Fibroblast of lung (primary cell): ENCODE measurements around the gene NEU2. TPM values are rescaled to one million over a fixed set of nuclear protein-coding genes. Genes with fewer than 3 reads are reported as not detected.

Source experiments
- DNase-seq, 2 donors: peaks; one replicate each; pipeline versions ENCODE4 v3.0.0 to v3.0.0-alpha.2; 2010; ENCODE audit warnings: low read depth in 2 of 2
- H2AFZ ChIP-seq: 2 replicates; pipeline ENCODE4 v1.5.1; 2012; ENCODE audit warnings: low read length, control low read depth, inconsistent platforms
- H3K27ac ChIP-seq: 2 replicates; pipeline ENCODE4 v1.5.1; 2011; ENCODE audit warnings: low read length, control low read depth; ENCODE audit not compliant: insufficient read depth
- H3K27me3 ChIP-seq: 2 replicates; pipeline ENCODE4 v1.5.1; 2011; ENCODE audit warnings: mild to moderate bottlenecking, low read length; ENCODE audit not compliant: control insufficient read depth, insufficient read depth
- H3K36me3 ChIP-seq: 2 replicates; pipeline ENCODE4 v1.5.1; 2011; ENCODE audit warnings: low read length; ENCODE audit not compliant: control insufficient read depth, insufficient read depth
- H3K4me1 ChIP-seq: 2 replicates; pipeline ENCODE4 v1.5.1; 2011; ENCODE audit warnings: low read length; ENCODE audit not compliant: control insufficient read depth, insufficient read depth; ENCODE audit errors: extremely low read depth
- H3K4me2 ChIP-seq: 2 replicates; pipeline ENCODE4 v1.5.1; 2011; ENCODE audit warnings: low read length, control low read depth; ENCODE audit not compliant: insufficient read depth; ENCODE audit errors: extremely low read depth
- H3K4me3 ChIP-seq, 4 experiments: fragments of 200-600 bp in 1 of 4; sonication (generic) in 1 of 4; replicated peaks in 1 of 4; 2 replicates each; pipeline ENCODE4 v1.5.1; 2011 to 2016; ENCODE audit warnings: low read length in 4 of 4, low read depth in 3 of 4, mild to moderate bottlenecking in 3 of 4, control low read depth in 2 of 4, inconsistent platforms in 1 of 4, mixed read lengths in 1 of 4; ENCODE audit not compliant: insufficient read depth in 1 of 4; ENCODE audit errors: control extremely low read depth in 1 of 4
- H3K79me2 ChIP-seq: 2 replicates; pipeline ENCODE4 v1.5.1; 2012; ENCODE audit warnings: mild to moderate bottlenecking, low read length, inconsistent platforms; ENCODE audit not compliant: control insufficient read depth, insufficient read depth
- H3K9ac ChIP-seq: 2 replicates; pipeline ENCODE4 v1.5.1; 2011; ENCODE audit warnings: mild to moderate bottlenecking, low read length, control low read depth; ENCODE audit not compliant: insufficient read depth
- H3K9me3 ChIP-seq: 2 replicates; pipeline ENCODE4 v1.5.1; 2012; ENCODE audit warnings: low read depth, low read length; ENCODE audit not compliant: control insufficient read depth, insufficient read depth
- H4K20me1 ChIP-seq: 2 replicates; pipeline ENCODE4 v1.5.1; 2011; ENCODE audit warnings: low read length; ENCODE audit not compliant: control insufficient read depth, insufficient read depth; ENCODE audit errors: extremely low read depth
- EZH2 ChIP-seq: IDR thresholded peaks from 2 replicates; pipeline ENCODE4 v1.5.1; 2012; ENCODE audit warnings: low read length, control low read depth, mild to moderate bottlenecking; ENCODE audit errors: missing control alignments
- polyA plus RNA-seq, 2 donors: library from polyadenylated mRNA; depleted of rRNA in 1 of 2; stranded (reverse) in 1 of 2; unstranded in 1 of 2; fragments of >200 nt; gene quantifications; 2 replicates each; pipeline ENCODE4 v1.2.1, GENCODE V29; 2011 to 2012; ENCODE audit warnings: missing spikeins in 1 of 2
- total RNA-seq: library from RNA; depleted of rRNA; stranded (reverse); fragments of >200 nt; gene quantifications from 2 replicates; pipeline ENCODE4 v1.2.1, GENCODE V29; 2014
- TF ChIP-seq, protein P1 (sequence below), 2 donors: IDR thresholded peaks in 1 of 2; conservative IDR thresholded peaks in 1 of 2; 1 replicate in 1 of 2; 2 replicates in 1 of 2; pipeline ENCODE4 v1.5.1; 2011 to 2012; ENCODE audit warnings: low read length in 2 of 2, control low read depth in 1 of 2, inconsistent platforms in 1 of 2, low read depth in 1 of 2, mild to moderate bottlenecking in 1 of 2

NEU2 gene
- total and polyA plus RNA-seq, 2 donors (not counting 1 experiment from before 2014, with no cell fraction given): not detected

DNA sequence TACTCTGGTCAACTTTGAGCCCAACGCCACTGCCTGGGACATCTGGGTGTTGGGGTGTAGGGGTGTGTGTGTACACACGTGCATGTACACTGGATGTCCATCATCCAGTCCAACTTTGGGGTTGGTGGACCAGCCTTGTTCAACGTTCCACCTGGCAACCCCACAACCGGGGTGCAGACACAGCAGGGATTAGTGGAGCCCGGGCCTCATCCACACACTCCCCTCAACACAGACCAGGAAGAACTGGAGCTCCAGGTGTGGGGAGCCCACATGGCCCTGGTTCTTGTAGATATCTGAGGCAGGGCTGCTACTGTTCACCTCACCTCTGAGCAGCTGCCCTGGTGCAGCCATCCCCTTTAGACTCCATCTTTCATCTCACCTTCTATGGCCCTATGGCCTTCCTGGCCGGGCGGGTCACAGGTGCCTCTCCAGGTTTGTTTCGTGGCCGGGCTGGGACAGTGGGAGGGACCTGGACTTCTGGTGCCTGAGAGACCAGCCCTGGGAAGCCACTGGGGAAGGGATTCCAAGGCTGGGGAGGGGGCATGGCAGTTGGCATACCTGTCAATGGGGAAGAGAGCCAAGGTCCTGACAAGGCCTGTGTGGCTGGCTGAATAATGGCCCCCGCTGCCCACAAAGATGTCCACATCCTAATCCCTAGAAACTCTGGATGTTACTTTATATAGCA is 7.5 kb downstream of the NEU2 start:
- Histone ChIP-seq H3K27me3 (peaks cover 2% of the 10 kb centered on the region), H3K4me1 (no peaks in the 10 kb centered on the region), H3K4me3 (no peak overlapping the region), H3K36me3 (no peaks in the 10 kb centered on the region), H4K20me1 (no peaks in the 10 kb centered on the region), H3K27ac (no peak overlapping the region), H3K4me2 (no peak overlapping the region), H3K9me3 (peaks cover 6% of the 10 kb centered on the region), H2AFZ (no peak overlapping the region), H3K9ac (no peak overlapping the region), H3K79me2 (no peaks in the 10 kb centered on the region)
- TF ChIP-seq, protein P1, sequence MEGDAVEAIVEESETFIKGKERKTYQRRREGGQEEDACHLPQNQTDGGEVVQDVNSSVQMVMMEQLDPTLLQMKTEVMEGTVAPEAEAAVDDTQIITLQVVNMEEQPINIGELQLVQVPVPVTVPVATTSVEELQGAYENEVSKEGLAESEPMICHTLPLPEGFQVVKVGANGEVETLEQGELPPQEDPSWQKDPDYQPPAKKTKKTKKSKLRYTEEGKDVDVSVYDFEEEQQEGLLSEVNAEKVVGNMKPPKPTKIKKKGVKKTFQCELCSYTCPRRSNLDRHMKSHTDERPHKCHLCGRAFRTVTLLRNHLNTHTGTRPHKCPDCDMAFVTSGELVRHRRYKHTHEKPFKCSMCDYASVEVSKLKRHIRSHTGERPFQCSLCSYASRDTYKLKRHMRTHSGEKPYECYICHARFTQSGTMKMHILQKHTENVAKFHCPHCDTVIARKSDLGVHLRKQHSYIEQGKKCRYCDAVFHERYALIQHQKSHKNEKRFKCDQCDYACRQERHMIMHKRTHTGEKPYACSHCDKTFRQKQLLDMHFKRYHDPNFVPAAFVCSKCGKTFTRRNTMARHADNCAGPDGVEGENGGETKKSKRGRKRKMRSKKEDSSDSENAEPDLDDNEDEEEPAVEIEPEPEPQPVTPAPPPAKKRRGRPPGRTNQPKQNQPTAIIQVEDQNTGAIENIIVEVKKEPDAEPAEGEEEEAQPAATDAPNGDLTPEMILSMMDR (conservative IDR thresholded peaks at IDR 0.05 in 1 of 2, IDR thresholded peaks at IDR 0.05 in 1 of 2; ENCODE audit: low read depth in 1 of 2, low read length in 2 of 2): no peak
- no peak for TF ChIP-seq EZH2
- DNase-seq: no peak

DNA sequence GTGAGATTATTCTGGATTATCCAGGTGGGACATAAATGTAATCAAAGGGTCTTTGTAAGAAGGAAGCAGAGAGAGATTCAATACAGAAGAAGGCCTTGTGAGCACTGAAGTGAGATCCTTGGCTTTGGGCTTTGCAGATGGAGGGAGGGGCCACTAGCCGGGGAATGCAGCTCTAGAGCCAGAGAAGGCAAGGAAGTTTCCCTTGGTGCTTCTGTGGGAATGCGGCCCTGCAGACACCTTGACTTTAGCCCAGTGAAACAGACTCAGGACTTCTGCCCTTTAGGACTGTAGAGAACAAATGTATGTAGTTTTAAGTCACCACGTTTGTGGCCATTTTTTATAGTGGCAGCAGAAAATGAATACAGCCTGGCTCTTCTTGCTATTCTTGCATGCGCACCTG is 8.1 kb downstream of the NEU2 start:
- Histone ChIP-seq H3K9ac (no peak overlapping the region), H3K9me3 (peaks cover 3% of the 10 kb centered on the region), H3K4me1 (no peaks in the 10 kb centered on the region), H3K27ac (no peak overlapping the region), H3K4me3 (no peak overlapping the region), H3K27me3 (peaks cover 2% of the 10 kb centered on the region), H4K20me1 (no peaks in the 10 kb centered on the region), H3K79me2 (no peaks in the 10 kb centered on the region), H3K36me3 (no peaks in the 10 kb centered on the region), H2AFZ (no peak overlapping the region), H3K4me2 (no peak overlapping the region)
- DNase-seq: no peak
- no peak for TF ChIP-seq EZH2
- TF ChIP-seq, protein P1 (conservative IDR thresholded peaks at IDR 0.05 in 1 of 2, IDR thresholded peaks at IDR 0.05 in 1 of 2; ENCODE audit: low read depth in 1 of 2, low read length in 2 of 2): no peak

DNA sequence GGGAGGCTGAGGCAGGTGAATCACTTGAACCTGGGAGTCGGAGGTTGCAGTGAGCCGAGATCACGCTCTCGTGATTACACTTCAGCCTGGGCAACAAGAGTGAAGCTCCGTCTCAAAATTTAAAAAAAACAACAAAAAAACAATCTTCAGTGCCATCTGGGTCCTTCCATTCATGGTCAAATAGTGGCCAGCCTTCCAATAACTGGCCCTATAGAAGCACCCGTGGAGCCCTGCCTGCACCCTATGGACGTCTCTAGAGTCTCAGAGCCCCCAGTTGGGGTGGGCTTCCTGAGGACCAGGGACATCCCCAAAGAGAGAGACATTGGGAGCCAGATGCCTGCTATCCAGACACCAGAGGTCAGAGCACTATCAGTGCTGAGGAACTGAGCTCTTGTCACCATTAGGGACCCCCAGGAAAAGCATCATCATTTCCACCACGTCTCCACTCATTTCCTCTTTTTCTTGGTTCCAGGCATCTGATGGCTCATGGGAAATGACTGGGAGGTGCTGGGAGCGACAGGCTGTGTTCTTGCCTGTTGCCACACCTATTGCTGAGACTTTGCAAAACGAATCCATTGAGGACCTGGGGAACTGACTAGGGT is 9.4 kb downstream of the NEU2 start:
- no peaks in the 10 kb centered on the region for H3K79me2 ChIP-seq

More for the DNA sequence above, 9.4 kb downstream of the NEU2 start:
- no peaks in the 10 kb centered on the region for H3K4me1 ChIP-seq
- H3K9me3 ChIP-seq: no peaks in the 10 kb centered on the region
- H4K20me1 ChIP-seq: no peaks in the 10 kb centered on the region
- TF ChIP-seq, protein P1 (conservative IDR thresholded peaks at IDR 0.05 in 1 of 2, IDR thresholded peaks at IDR 0.05 in 1 of 2; ENCODE audit: low read depth in 1 of 2, low read length in 2 of 2): no peak
- no peak for TF ChIP-seq EZH2
- no peaks in the 10 kb centered on the region for H3K36me3 ChIP-seq
- no peak overlapping the region for H3K4me3 ChIP-seq
- no peak for DNase-seq
- H3K4me2 ChIP-seq: no peak overlapping the region
- no peak overlapping the region for H2AFZ ChIP-seq
- peaks cover 2% of the 10 kb centered on the region for H3K27me3 ChIP-seq
- H3K9ac ChIP-seq: no peak overlapping the region
- H3K27ac ChIP-seq: no peak overlapping the region
